ENCODE results near the gene DCTD. TPM values are rescaled to one million over a fixed set of nuclear protein-coding genes. Genes with fewer than 3 reads are reported as not detected.

DCTD gene
- total and polyA plus RNA-seq, 5 experiments from 2014 or later, result 78.8 to 95.9 (median 87.3) TPM

DNA sequence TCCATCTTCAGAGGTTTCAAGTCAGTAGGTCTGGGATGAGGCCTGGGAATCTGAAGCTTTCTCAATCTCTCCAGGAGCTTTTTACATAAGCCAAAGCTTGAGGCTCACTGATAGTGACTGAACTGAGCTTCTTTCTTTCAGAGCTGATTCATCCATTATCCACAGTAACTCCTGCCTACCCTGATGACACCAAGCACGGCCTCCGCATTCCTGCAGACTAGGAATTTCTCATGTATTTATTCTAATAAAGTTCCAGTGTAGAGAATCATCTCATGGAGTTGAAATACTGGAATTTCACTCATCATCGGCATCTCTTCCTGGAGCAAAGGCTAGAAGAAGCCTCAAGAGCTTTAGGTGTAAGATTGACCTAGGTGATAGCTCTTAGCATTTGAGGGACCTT lies 12.1 kb upstream of the DCTD start:
- ATAC-seq, result no peak
- Mint-ChIP-seq H3K9me3 (no peaks in the 10 kb centered on the region), H3K4me1 (peaks cover 0 to 2% (median under 1%) of the 10 kb centered on the region in 4 donors), H3K27me3 (peaks cover 10 to 17% (median 11%) of the 10 kb centered on the region in 5 donors), H3K27ac (no peak overlapping the region), H3K36me3 (no peaks in the 10 kb centered on the region), H3K4me3 (no peak overlapping the region)
- no peak for DNase-seq
- POLR2A ChIA-PET, result no interaction called here

DNA sequence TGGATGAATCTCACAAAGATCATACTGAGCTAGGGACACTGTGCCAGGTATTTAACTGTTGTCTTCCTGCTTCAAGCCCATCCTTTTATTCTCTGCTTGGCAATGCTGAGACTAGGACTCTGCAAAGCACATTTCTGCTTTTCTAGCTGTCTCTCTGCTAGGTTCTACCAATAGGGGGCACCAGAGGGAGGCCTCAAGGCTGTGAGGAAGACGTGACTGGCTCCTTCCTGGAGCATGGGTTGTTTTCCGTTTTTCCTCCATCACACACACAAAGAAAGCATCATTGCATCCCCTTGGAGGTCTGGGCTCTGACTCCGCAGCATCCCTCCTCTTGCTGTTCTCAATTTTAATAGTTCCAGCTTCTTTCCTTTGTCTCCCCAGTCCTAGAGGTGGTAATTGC lies 10.9 kb upstream of the DCTD start:
- ATAC-seq (no peak), DNase-seq (no peak)
- Mint-ChIP-seq H3K9me3 (no peaks in the 10 kb centered on the region), H3K36me3 (no peaks in the 10 kb centered on the region), H3K4me3 (no peak overlapping the region), H3K27ac (no peak overlapping the region), H3K4me1 (peaks cover 0 to 2% (median under 1%) of the 10 kb centered on the region in 4 donors), H3K27me3 (peaks cover 0 to 4% (median 2%) of the 10 kb centered on the region in 5 donors)
- POLR2A ChIA-PET, result no interaction called here

DNA sequence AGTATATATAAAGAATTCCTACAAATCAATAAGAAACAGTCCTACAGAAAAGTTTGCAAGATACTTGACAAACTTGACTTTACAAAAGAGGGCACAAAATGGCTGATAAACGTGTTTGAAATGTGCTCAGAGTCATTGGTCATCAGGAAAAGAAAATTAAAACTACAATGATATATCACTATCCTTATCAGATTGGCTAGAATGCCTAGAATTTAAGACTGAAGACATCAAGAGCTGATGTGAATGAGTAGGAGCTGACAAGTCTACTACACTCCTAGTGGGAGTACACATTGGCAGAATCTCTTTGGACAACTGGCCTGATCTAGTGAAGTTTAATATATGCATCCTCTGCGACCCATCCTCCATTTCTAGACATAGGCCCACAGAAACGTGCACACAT lies 10.3 kb upstream of the DCTD start:
- H3K4me3 Mint-ChIP-seq, result no peak overlapping the region
- POLR2A ChIA-PET, result interaction anchor here (0.6 kb wide), 1 partner anchor 9 kb away, joined by 4 read pairs; no protein-coding TSS in a partner anchor
- H3K27me3 Mint-ChIP-seq, result peaks cover 0 to 3% (median 1%) of the 10 kb centered on the region in 5 donors
- H3K4me1 Mint-ChIP-seq, result peaks cover 0 to 2% (median under 1%) of the 10 kb centered on the region in 4 donors
- H3K27ac Mint-ChIP-seq, result no peak overlapping the region
- no peaks in the 10 kb centered on the region for H3K9me3 Mint-ChIP-seq
- ATAC-seq, result no peak
- no peaks in the 10 kb centered on the region for H3K36me3 Mint-ChIP-seq
- DNase-seq, result no peak

DNA sequence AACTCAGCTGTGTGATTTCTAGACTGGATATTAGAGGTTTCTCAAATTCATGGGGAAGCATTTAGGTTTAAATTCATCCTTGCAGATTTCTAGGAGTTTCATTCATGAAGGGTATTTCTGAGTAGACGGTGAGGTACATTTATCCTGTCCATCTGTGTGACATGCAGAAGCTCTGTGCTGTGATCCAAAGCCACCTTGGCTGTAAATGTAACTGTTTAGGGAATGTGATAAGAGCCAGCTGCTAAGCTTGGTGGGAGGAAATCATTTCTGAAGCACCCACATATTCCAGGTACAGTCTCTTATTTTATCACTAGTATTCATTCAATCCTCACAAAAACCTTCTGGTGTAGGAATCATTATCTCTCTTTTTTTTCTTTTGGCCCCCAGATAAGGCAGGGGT lies 8.7 kb upstream of the DCTD start:
- Mint-ChIP-seq H3K27ac (no peak overlapping the region), H3K36me3 (no peaks in the 10 kb centered on the region), H3K27me3 (peaks cover 0 to 3% (median 2%) of the 10 kb centered on the region in 5 donors), H3K4me3 (no peak overlapping the region), H3K4me1 (peaks cover 0 to 2% (median under 1%) of the 10 kb centered on the region in 4 donors), H3K9me3 (no peaks in the 10 kb centered on the region)
- POLR2A ChIA-PET, result interaction anchor here (1.2 kb wide), 1 partner anchor 173 kb away, joined by 3 read pairs; the partner anchor contains the start of gene WWC2
- DNase-seq, result no peak
- ATAC-seq, result no peak

DNA sequence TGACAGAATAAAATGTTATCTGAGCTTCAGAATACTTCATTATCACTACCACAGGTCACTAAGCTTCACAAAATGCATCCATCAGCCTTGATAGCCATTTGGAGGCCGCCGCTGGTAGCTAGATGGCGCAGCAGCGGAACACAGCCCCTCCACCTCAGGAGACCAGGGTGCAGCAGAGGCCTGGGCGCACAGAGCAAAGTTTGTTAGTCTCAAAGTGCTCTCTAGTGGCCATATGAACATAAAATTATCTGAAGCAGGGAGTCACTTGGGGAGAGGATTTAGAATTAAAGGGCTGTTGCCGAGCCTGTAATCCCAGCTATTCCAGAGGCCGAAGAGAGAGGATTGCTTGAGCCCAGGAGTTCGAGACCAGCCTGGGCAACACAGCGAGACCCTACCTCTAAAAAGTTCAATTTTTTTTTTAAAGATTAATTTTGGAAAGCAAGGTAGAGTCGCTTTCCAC lies 8.1 kb upstream of the DCTD start:
- H3K4me3 Mint-ChIP-seq, result no peak overlapping the region
- peak; percentile 98 to 100 for ATAC-seq
- no peaks in the 10 kb centered on the region for H3K36me3 Mint-ChIP-seq
- POLR2A ChIA-PET, result interaction anchor here (1.2 kb wide), 1 partner anchor 173 kb away, joined by 3 read pairs; the partner anchor contains the start of gene WWC2
- peak; percentile 27 to 81 (median 56) for DNase-seq
- H3K9me3 Mint-ChIP-seq, result no peaks in the 10 kb centered on the region
- H3K4me1 Mint-ChIP-seq, result peaks cover 0 to 2% (median under 1%) of the 10 kb centered on the region in 4 donors
- H3K27ac Mint-ChIP-seq, result no peak overlapping the region
- H3K27me3 Mint-ChIP-seq, result peaks cover 0 to 3% (median 2%) of the 10 kb centered on the region in 5 donors

DNA sequence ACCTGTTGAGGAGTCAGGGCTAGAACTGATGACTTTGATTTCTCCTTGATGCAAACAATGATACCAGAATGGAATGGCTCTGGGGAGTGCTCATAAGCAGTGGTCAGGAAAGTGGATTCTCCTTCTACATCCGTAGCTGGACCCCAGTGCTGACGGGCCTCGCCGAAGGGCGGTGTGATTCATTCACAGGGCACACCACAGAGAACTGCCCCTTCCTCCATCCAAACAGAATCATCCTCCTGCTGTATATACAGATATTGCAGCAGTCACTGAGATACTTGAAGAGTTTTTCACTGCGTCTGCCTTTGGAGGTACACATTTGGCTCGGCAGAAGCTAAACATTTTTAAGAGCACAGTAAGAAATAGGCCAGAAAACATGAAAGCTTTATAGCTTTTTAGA lies 7.3 kb upstream of the DCTD start:
- H3K9me3 Mint-ChIP-seq, result no peaks in the 10 kb centered on the region
- POLR2A ChIA-PET, result interaction anchor here (1.2 kb wide), 1 partner anchor 174 kb away, joined by 3 read pairs; the partner anchor contains the start of gene WWC2
- ATAC-seq (no peak), DNase-seq (no peak)
- no peak overlapping the region for H3K4me3 Mint-ChIP-seq
- H3K27me3 Mint-ChIP-seq, result peaks cover 0 to 3% (median 2%) of the 10 kb centered on the region in 5 donors
- H3K27ac Mint-ChIP-seq, result no peak overlapping the region
- H3K4me1 Mint-ChIP-seq, result peaks cover 4 to 7% (median 6%) of the 10 kb centered on the region in 4 donors
- H3K36me3 Mint-ChIP-seq, result no peaks in the 10 kb centered on the region

DNA sequence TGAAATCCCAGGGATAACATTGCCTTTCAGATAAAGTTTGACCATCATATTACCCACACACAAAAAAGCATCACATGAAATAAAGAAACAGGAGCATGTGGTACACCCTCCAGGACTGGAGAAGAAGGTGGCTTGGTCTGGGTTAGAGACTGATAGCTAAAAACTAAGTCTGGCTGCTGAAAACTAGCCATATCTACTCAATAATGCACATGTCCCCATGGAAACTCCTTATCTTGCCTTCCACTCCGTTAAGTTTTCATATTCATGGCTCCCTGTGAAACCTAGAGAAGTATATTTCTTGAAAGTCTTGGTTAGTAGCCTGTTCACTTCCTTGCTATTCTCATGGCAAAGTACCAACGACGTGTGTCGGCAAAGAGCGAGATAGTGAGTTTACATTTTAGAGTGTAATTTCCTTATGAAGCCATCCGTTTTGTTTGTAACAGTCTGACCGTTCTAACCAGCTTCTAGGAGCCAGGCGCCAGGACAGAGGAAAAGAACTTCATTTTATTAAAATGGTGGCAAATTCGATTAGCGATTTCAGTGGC lies 6.7 kb upstream of the DCTD start:
- no peak overlapping the region for H3K4me3 Mint-ChIP-seq
- POLR2A ChIA-PET, result no interaction called here
- peaks cover 6 to 13% (median 12%) of the 10 kb centered on the region in 4 donors for H3K4me1 Mint-ChIP-seq
- H3K27ac Mint-ChIP-seq, result no peak overlapping the region
- ATAC-seq (no peak), DNase-seq (no peak)
- peaks cover 0 to 3% (median 2%) of the 10 kb centered on the region in 5 donors for H3K27me3 Mint-ChIP-seq
- no peaks in the 10 kb centered on the region for H3K9me3 Mint-ChIP-seq
- H3K36me3 Mint-ChIP-seq, result no peaks in the 10 kb centered on the region

DNA sequence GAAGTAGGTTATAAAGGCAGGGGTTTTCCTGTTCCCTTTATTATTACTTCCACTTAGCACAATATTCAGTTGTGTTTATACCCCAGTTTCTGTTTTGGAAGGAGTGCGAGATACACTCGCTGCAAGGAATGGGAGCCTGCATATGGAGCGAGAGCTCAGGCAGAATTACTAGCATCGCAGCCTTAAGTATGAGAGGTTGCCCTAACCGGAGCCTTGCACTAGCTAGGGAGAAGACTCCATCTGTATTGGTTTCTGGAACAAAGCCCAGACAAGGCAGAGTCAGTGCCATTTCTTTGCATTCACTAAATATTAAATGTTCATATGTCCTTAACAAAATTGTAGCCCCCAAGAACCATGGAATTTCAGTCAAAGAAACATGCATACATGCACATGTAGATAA lies 6.2 kb upstream of the DCTD start:
- no peak for DNase-seq
- POLR2A ChIA-PET, result no interaction called here
- H3K4me3 Mint-ChIP-seq, result no peak overlapping the region

DNA sequence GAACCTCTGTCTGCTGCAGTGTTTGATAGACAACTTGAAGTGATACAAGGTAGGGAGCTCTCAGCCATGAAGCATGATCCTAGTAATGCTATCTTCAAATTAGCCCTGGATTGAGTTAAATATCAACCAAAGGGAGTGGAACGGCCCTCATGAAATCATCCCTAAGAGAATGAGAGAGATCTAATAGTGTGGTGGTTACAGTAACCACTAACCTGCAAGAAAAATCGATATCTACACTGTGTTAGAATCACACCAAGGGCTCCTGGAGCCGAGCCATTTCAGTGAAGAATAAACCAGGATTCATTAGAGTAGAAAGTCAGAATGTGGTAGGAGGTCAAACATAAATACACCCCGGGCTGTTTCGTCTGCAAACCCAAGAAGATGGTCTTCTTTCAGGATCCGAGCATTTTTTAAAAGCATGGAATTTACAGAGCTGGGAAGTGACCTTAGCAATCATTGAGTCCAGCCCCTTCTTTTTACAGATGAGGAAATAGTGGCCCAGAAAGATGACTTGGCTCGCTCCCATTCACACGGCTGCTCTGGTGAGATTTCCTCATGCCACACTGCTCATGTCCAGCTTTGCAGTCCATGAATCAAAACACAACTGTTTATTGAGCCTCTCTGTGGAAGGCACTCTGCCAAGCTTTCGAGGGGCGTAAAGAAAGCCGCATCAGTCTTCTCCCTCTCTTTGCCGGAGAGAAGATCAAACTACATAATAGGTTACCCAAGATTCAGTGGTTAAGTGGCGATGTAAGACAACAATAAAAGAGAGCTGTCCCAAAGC lies 5.5 kb upstream of the DCTD start:
- DNase-seq (no peak), ATAC-seq (no peak)
- no peak overlapping the region for H3K27ac Mint-ChIP-seq
- H3K4me1 Mint-ChIP-seq, result peaks cover 13 to 23% (median 22%) of the 10 kb centered on the region in 4 donors
- POLR2A ChIA-PET, result no interaction called here
- H3K4me3 Mint-ChIP-seq, result no peak overlapping the region
- peaks cover 0 to 3% (median under 1%) of the 10 kb centered on the region in 5 donors for H3K27me3 Mint-ChIP-seq
- no peaks in the 10 kb centered on the region for H3K9me3 Mint-ChIP-seq
- H3K36me3 Mint-ChIP-seq, result no peaks in the 10 kb centered on the region

More for the DNA sequence above, 6.2 kb upstream of the DCTD start:
- Mint-ChIP-seq H3K36me3 (no peaks in the 10 kb centered on the region), H3K27ac (no peak overlapping the region), H3K9me3 (no peaks in the 10 kb centered on the region), H3K27me3 (peaks cover 0 to 3% (median 2%) of the 10 kb centered on the region in 5 donors), H3K4me1 (peaks cover 9 to 18% (median 16%) of the 10 kb centered on the region in 4 donors)
- no peak for ATAC-seq

DNA sequence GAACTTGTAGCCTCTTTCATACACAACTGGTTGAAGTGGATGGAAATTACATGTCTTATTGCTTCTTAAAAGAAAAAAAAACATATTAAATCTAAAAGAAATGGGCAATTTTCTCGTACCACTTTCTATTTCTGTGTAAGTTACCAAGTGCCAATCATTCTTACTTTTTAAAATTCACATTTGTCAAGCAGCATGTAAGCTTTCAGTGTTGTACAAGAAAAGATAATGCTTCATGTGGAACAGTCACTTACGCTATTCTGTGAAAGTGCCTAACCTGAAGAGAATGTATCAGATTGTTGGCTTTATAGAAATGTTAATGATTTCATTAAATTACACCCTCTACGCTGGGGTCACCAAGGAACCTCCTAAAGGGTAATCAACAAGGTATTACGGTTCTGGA lies 4.4 kb upstream of the DCTD start:
- peaks cover 13 to 25% (median 23%) of the 10 kb centered on the region in 4 donors for H3K4me1 Mint-ChIP-seq
- no peak for DNase-seq
- POLR2A ChIA-PET, result no interaction called here
- H3K36me3 Mint-ChIP-seq, result no peaks in the 10 kb centered on the region
- H3K27ac Mint-ChIP-seq, result no peak overlapping the region
- peaks cover 0 to 3% (median 0%) of the 10 kb centered on the region in 5 donors for H3K27me3 Mint-ChIP-seq
- no peak for ATAC-seq
- no peak overlapping the region for H3K4me3 Mint-ChIP-seq
- H3K9me3 Mint-ChIP-seq, result no peaks in the 10 kb centered on the region

DNA sequence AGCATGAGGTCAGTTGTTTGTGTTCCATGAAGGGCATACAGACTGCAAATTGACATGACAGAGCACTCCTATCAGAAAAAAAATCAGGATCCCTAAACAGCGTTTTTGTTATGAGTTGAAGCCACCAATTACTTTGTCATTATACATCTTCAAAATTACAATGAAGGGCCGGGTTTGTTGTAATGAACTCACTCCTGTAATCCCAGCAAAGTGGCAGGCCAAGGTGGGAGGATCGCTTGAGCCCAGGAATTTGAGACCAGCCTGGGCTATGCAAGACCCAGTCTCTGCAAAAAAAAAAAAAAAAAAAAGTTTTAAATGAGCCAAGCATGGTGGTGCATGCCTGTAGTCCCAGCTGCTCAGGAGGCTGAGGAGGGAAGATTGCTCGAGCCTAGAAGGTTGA lies 3.5 kb upstream of the DCTD start:
- Mint-ChIP-seq H3K27me3 (peaks cover 0 to 3% (median 0%) of the 10 kb centered on the region in 5 donors), H3K4me1 (peaks cover 18 to 34% (median 31%) of the 10 kb centered on the region in 4 donors), H3K4me3 (no peak overlapping the region), H3K36me3 (no peaks in the 10 kb centered on the region), H3K9me3 (no peaks in the 10 kb centered on the region), H3K27ac (no peak overlapping the region)
- DNase-seq, result no peak
- POLR2A ChIA-PET, result no interaction called here
- ATAC-seq, result no peak

DNA sequence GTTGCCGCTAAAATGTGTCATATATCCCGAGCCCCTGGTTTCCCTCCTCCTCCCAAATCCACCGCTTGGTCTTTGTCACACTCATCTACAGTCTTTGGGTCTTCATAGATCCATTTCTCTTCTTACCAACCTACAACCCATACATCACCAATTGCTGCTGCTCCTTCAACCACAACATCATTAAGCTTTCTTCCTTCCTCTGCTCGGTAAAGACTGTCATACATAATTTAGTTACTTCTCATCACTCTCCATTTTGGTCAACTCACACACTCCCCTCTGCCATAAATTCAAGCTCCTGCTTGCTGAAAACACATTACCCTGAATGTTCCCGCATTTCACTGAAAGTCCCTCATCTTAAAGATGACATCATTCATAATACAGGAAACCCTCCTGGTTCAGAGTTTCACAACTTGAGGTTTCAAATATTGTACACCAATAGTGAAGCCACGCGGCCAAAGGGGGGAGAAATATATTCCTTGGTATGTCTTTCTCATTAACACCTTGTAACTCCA lies 1.7 kb upstream of the DCTD start:
- peak overlapping the region; percentile 59 to 93 (median 88) for H3K4me3 Mint-ChIP-seq
- DNase-seq (peak in 3 of 10 donors; percentile 19 to 34 (median 29)), ATAC-seq (no peak)
- POLR2A ChIA-PET, result interaction anchor here (0.7 to 1.9 kb wide), 4 partner anchors 14 to 1543 kb away, joined by 3 to 5 read pairs (median 4); partner anchors contain the start of genes CDKN2AIP, RWDD4 and TRAPPC11
- H3K27ac Mint-ChIP-seq, result peak overlapping the region; percentile 90 to 98 (median 94)
- H3K36me3 Mint-ChIP-seq, result peaks cover 0 to 18% (median 1%) of the 10 kb centered on the region in 3 donors
- no peaks in the 10 kb centered on the region for H3K9me3 Mint-ChIP-seq
- H3K27me3 Mint-ChIP-seq, result peaks cover 0 to 3% (median 0%) of the 10 kb centered on the region in 5 donors
- H3K4me1 Mint-ChIP-seq, result peaks cover 16 to 50% (median 36%) of the 10 kb centered on the region in 4 donors

All from naive thymus-derived CD8-positive, alpha-beta T cell (primary cell).